IMR-90 (cell line): ENCODE results near the gene DRAP1. TPM values are rescaled to one million over a fixed set of nuclear protein-coding genes. Genes with fewer than 3 reads are reported as not detected.

ENCODE experiments used
- ATAC-seq: fragments of 200-7000 bp; cut with Tn5 transposase; 2 replicates; pipeline ENCODE4 v1.9.1; 2020; ENCODE audit warnings: low read depth, mild to moderate bottlenecking, moderate library complexity
- BruUV-seq: library from RNA; stranded (reverse); fragments of 400-500 nt; replicated peaks from 2 replicates; lab custom pipeline; 2021; lab: Mats Ljungman, UMichigan
- CTCF ChIA-PET: fragments of 300-600 bp; formaldehyde crosslinking; extraction: SDS; loops from one replicate; lab custom pipeline; 2021; ENCODE audit warnings: antibody characterized with exemption; lab: Yijun Ruan, JAX
- POLR2A ChIA-PET: fragments of 300-600 bp; sonication (Branson Sonifier 250); formaldehyde crosslinking; loops from one replicate; lab custom pipeline; 2022; ENCODE audit warnings: antibody characterized with exemption; ENCODE audit not compliant: unreplicated experiment; lab: Charles Lee
- DNase-seq: peaks from one replicate; pipeline ENCODE4 v3.0.0; 2013
- H2AFZ ChIP-seq: replicated peaks from 2 replicates; pipeline ENCODE3; 2013; ENCODE audit warnings: low read length, mild to moderate bottlenecking; ENCODE audit not compliant: poor library complexity
- H2AK5ac ChIP-seq: 2 replicates; pipeline ENCODE4 v1.6.1; 2013; ENCODE audit warnings: low read depth, low read length, inconsistent platforms
- H2AK9ac ChIP-seq: replicated peaks from 2 replicates; pipeline ENCODE3; 2013; ENCODE audit warnings: mild to moderate bottlenecking, low read depth, low read length, moderate library complexity; ENCODE audit not compliant: poor library complexity
- H2BK120ac ChIP-seq: 2 replicates; pipeline ENCODE4 v1.6.1; 2013; ENCODE audit warnings: low read depth, low read length, inconsistent platforms
- H2BK15ac ChIP-seq: 3 replicates; pipeline ENCODE4 v1.6.1; 2013; ENCODE audit warnings: low read depth, low read length, inconsistent platforms
- H2BK20ac ChIP-seq: 2 replicates; pipeline ENCODE4 v1.6.1; 2013; ENCODE audit warnings: low read depth, mild to moderate bottlenecking, inconsistent platforms, low read length, moderate library complexity
- H2BK5ac ChIP-seq: 2 replicates; pipeline ENCODE4 v1.6.1; 2013; ENCODE audit warnings: mild to moderate bottlenecking, low read depth, low read length, inconsistent platforms; ENCODE audit not compliant: poor library complexity, severe bottlenecking
- H3K14ac ChIP-seq: replicated peaks from 2 replicates; pipeline ENCODE4 v1.6.1; 2013; ENCODE audit warnings: low read depth, low read length, inconsistent platforms
- H3K18ac ChIP-seq: 2 replicates; pipeline ENCODE4 v1.6.1; 2013; ENCODE audit warnings: low read depth, low read length, control low read depth
- H3K23ac ChIP-seq: 2 replicates; pipeline ENCODE4 v1.6.1; 2013; ENCODE audit warnings: low read depth, low read length, inconsistent platforms
- H3K27ac ChIP-seq: 2 replicates; pipeline ENCODE4 v1.5.1; 2013; ENCODE audit warnings: mild to moderate bottlenecking, control low read depth, low read length; ENCODE audit not compliant: insufficient read depth
- H3K27me3 ChIP-seq: 2 replicates; pipeline ENCODE4 v1.6.1; 2013; ENCODE audit warnings: low read length; ENCODE audit not compliant: control insufficient read depth, insufficient read depth
- H3K36me3 ChIP-seq: 2 replicates; pipeline ENCODE4 v1.6.1; 2013; ENCODE audit warnings: low read length, mixed read lengths; ENCODE audit not compliant: control insufficient read depth, insufficient read depth
- H3K4ac ChIP-seq: 2 replicates; pipeline ENCODE4 v1.6.1; 2013; ENCODE audit warnings: low read depth, low read length, inconsistent platforms
- H3K4me1 ChIP-seq: 2 replicates; pipeline ENCODE4 v1.6.1; 2013; ENCODE audit warnings: low read length, mixed read lengths; ENCODE audit not compliant: control insufficient read depth, insufficient read depth
- H3K4me2 ChIP-seq: 2 replicates; pipeline ENCODE4 v1.6.1; 2013; ENCODE audit warnings: low read depth, mild to moderate bottlenecking, control low read depth, low read length, moderate library complexity
- H3K4me3 ChIP-seq: 2 replicates; pipeline ENCODE4 v1.5.1; 2013; ENCODE audit warnings: low read depth, mild to moderate bottlenecking, control low read depth, low read length, moderate library complexity; ENCODE audit not compliant: insufficient read depth
- H3K56ac ChIP-seq: 2 replicates; pipeline ENCODE4 v1.6.1; 2013; ENCODE audit warnings: low read length, inconsistent platforms; ENCODE audit not compliant: insufficient read depth; ENCODE audit errors: extremely low read depth
- H3K79me1 ChIP-seq, 2 experiments: 2 replicates each; pipeline ENCODE4 v1.6.1; 2013; ENCODE audit warnings: low read length in 2 of 2, inconsistent platforms in 1 of 2, low read depth in 1 of 2
- H3K9ac ChIP-seq: 2 replicates; pipeline ENCODE4 v1.6.1; 2013; ENCODE audit warnings: low read depth, low read length, control low read depth
- H3K9me1 ChIP-seq: 2 replicates; pipeline ENCODE4 v1.6.1; 2013; ENCODE audit warnings: low read length, inconsistent platforms; ENCODE audit not compliant: insufficient read depth
- H3K9me3 ChIP-seq: 2 replicates; pipeline ENCODE4 v1.6.1; 2013; ENCODE audit warnings: low read length; ENCODE audit not compliant: control insufficient read depth, insufficient read depth
- H4K20me1 ChIP-seq: 2 replicates; pipeline ENCODE4 v1.6.1; 2013; ENCODE audit warnings: low read length, inconsistent platforms; ENCODE audit not compliant: insufficient read depth
- H4K5ac ChIP-seq: 2 replicates; pipeline ENCODE4 v1.6.1; 2013; ENCODE audit warnings: mild to moderate bottlenecking, low read depth, low read length, control low read depth
- H4K8ac ChIP-seq, 2 experiments: 2 replicates each; pipeline ENCODE4 v1.6.1; 2013; ENCODE audit warnings: low read depth in 2 of 2, low read length in 2 of 2, control low read depth in 1 of 2, inconsistent platforms in 1 of 2
- H4K91ac ChIP-seq: 2 replicates; pipeline ENCODE4 v1.6.1; 2013; ENCODE audit warnings: low read depth, low read length, inconsistent platforms; ENCODE audit not compliant: insufficient read depth
- BHLHE40 ChIP-seq: fragments of 150-350 bp; IDR thresholded peaks from 2 replicates; pipeline ENCODE4 v1.6.1; 2016; ENCODE audit warnings: mild to moderate bottlenecking, low read depth, low read length
- CEBPB ChIP-seq: IDR thresholded peaks from 2 replicates; pipeline ENCODE4 v1.6.1; 2012; ENCODE audit warnings: low read depth, low read length, improper control_type of control experiment
- CHD1 ChIP-seq: IDR thresholded peaks from 2 replicates; pipeline ENCODE4 v1.6.1; 2012; ENCODE audit warnings: low read depth, low read length, improper control_type of control experiment
- FOS ChIP-seq: fragments of 150-350 bp; IDR thresholded peaks from 2 replicates; pipeline ENCODE4 v1.6.1; 2016; ENCODE audit warnings: low read depth, low read length
- MAFK ChIP-seq: IDR thresholded peaks from 2 replicates; pipeline ENCODE4 v1.6.1; 2012; ENCODE audit warnings: low read depth, low read length, improper control_type of control experiment
- MAZ ChIP-seq: IDR thresholded peaks from 2 replicates; pipeline ENCODE4 v1.6.1; 2012; ENCODE audit warnings: low read depth, mild to moderate bottlenecking, low read length, improper control_type of control experiment, moderate library complexity, borderline replicate concordance
- MXI1 ChIP-seq: IDR thresholded peaks from 2 replicates; pipeline ENCODE4 v1.6.1; 2012; ENCODE audit warnings: low read depth, mild to moderate bottlenecking, low read length, moderate library complexity, borderline replicate concordance
- NFE2L2 ChIP-seq: fragments of 150-350 bp; IDR thresholded peaks from 2 replicates; pipeline ENCODE4 v1.6.1; 2016; ENCODE audit warnings: low read depth, mild to moderate bottlenecking, low read length
- POLR2A ChIP-seq: IDR thresholded peaks from 2 replicates; pipeline ENCODE4 v1.6.1; 2012; ENCODE audit warnings: mild to moderate bottlenecking, low read depth, low read length
- RAD21 ChIP-seq: IDR thresholded peaks from 2 replicates; pipeline ENCODE4 v1.6.1; 2012; ENCODE audit warnings: low read length, improper control_type of control experiment
- RCOR1 ChIP-seq: IDR thresholded peaks from 2 replicates; pipeline ENCODE4 v1.6.1; 2012; ENCODE audit warnings: mild to moderate bottlenecking, low read length, improper control_type of control experiment; ENCODE audit not compliant: insufficient replicate concordance
- RFX5 ChIP-seq: IDR thresholded peaks from 2 replicates; pipeline ENCODE4 v1.8.0; 2012; ENCODE audit warnings: low read depth, mild to moderate bottlenecking, low read length, moderate library complexity
- SMC3 ChIP-seq: fragments of 150-350 bp; IDR thresholded peaks from 2 replicates; pipeline ENCODE4 v1.6.1; 2016; ENCODE audit warnings: low read depth, mild to moderate bottlenecking, antibody characterized with exemption, low read length, moderate library complexity
- WGBS, 2 experiments: methylation state at CpG; one replicate each; pipeline versions ENCODE4 v1.1.5 to v1.1.7; 2013; ENCODE audit warnings: missing lambda C conversion rate in 2 of 2; ENCODE audit not compliant: insufficient read length in 1 of 2; ENCODE audit errors: extremely low coverage in 2 of 2; 5-methylcytosine and 5-hydroxymethylcytosine counted together
- dilution Hi-C: fragments of 300-500 bp; cut with HindIII; formaldehyde crosslinking; loops from one replicate; pipeline ENCODE4 v1.14.3; 2018; ENCODE audit warnings: low sequenced_read_pairs; ENCODE audit not compliant: unreplicated experiment
- in situ Hi-C: fragments of 300-500 bp; cut with MboI; formaldehyde crosslinking; loops from 3 replicates; pipeline ENCODE4 v1.14.3; 2019; ENCODE audit warnings: low sequenced_read_pairs, inconsistent platforms, mixed read lengths
- intact Hi-C: fragments of 100-400 bp; cut with micrococcal nuclease; formaldehyde crosslinking; loops from 2 replicates; pipeline ENCODE4 v1.10.0; 2022
- polyA plus RNA-seq, 3 experiments: library from polyadenylated mRNA; depleted of rRNA; stranded (reverse); fragments of >200 nt; gene quantifications; 2 replicates each; pipeline ENCODE4 v1.2.3, GENCODE V29; 2012; ENCODE audit warnings: low replicate concordance in 1 of 3
- total RNA-seq: library from RNA; depleted of rRNA; stranded (reverse); fragments of >200 nt; gene quantifications from 2 replicates; pipeline ENCODE4 v1.2.3, GENCODE V29; 2012
- TF ChIP-seq, protein P1 (sequence below): fragments of 150-350 bp; IDR thresholded peaks from 2 replicates; pipeline ENCODE4 v1.6.1; 2016; ENCODE audit warnings: low read depth, mild to moderate bottlenecking, low read length, moderate library complexity, borderline replicate concordance
- TF ChIP-seq, protein P2 (sequence below): conservative IDR thresholded peaks from 2 replicates; pipeline ENCODE4 v1.5.1; 2012; ENCODE audit warnings: mild to moderate bottlenecking, low read depth, low read length, improper control_type of control experiment
- TF ChIP-seq, protein P3 (sequence below): fragments of 150-350 bp; IDR thresholded peaks from 2 replicates; pipeline ENCODE4 v1.6.1; 2017; ENCODE audit warnings: mild to moderate bottlenecking, antibody characterized with exemption, low read length, low read depth

The DRAP1 gene
- total and polyA plus RNA-seq, 2 of the 4 experiments (the other 2 are of a cell fraction): 237 to 344 TPM

DNA sequence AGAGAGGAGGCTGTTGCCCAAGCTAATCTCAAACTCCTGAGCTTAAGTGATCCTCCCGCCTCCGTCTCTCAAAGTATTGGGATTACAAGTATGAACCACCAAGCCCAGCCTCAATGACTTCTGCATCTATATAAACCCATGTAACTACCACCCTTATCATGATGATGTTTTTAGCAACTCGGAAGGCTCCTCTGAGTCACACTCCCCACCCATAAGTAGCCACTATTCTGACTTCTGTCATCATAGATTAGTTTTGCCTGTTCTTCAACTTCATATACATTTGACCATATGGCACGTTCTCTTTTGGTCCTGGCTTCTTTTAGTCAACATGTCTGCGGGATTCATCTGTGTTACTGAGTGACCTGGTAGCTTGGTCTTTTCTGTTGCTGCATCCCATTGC is 12.6 kb upstream of the DRAP1 start:
- H4K20me1 ChIP-seq: no peaks in the 10 kb centered on the region
- dilution Hi-C loops (no loop called here), in situ Hi-C loops (no loop called here), intact Hi-C loops (no loop called here)
- H3K27me3 ChIP-seq: no peaks in the 10 kb centered on the region
- no peak overlapping the region for H2AFZ ChIP-seq
- H3K4me2 ChIP-seq: no peak overlapping the region
- TF ChIP-seq CHD1 (no peak), MXI1 (no peak), POLR2A (no peak), SMC3 (no peak), MAZ (no peak), RCOR1 (no peak), MAFK (no peak), BHLHE40 (no peak), CEBPB (no peak), RFX5 (no peak), NFE2L2 (no peak), FOS (no peak), RAD21 (no peak)
- TF ChIP-seq, protein P1, sequence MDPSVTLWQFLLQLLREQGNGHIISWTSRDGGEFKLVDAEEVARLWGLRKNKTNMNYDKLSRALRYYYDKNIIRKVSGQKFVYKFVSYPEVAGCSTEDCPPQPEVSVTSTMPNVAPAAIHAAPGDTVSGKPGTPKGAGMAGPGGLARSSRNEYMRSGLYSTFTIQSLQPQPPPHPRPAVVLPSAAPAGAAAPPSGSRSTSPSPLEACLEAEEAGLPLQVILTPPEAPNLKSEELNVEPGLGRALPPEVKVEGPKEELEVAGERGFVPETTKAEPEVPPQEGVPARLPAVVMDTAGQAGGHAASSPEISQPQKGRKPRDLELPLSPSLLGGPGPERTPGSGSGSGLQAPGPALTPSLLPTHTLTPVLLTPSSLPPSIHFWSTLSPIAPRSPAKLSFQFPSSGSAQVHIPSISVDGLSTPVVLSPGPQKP: no peak
- TF ChIP-seq, protein P2, sequence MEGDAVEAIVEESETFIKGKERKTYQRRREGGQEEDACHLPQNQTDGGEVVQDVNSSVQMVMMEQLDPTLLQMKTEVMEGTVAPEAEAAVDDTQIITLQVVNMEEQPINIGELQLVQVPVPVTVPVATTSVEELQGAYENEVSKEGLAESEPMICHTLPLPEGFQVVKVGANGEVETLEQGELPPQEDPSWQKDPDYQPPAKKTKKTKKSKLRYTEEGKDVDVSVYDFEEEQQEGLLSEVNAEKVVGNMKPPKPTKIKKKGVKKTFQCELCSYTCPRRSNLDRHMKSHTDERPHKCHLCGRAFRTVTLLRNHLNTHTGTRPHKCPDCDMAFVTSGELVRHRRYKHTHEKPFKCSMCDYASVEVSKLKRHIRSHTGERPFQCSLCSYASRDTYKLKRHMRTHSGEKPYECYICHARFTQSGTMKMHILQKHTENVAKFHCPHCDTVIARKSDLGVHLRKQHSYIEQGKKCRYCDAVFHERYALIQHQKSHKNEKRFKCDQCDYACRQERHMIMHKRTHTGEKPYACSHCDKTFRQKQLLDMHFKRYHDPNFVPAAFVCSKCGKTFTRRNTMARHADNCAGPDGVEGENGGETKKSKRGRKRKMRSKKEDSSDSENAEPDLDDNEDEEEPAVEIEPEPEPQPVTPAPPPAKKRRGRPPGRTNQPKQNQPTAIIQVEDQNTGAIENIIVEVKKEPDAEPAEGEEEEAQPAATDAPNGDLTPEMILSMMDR: no peak
- TF ChIP-seq, protein P3, sequence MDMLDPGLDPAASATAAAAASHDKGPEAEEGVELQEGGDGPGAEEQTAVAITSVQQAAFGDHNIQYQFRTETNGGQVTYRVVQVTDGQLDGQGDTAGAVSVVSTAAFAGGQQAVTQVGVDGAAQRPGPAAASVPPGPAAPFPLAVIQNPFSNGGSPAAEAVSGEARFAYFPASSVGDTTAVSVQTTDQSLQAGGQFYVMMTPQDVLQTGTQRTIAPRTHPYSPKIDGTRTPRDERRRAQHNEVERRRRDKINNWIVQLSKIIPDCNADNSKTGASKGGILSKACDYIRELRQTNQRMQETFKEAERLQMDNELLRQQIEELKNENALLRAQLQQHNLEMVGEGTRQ: no peak
- peak overlapping the region; percentile 48 for H3K4ac ChIP-seq
- peak overlapping the region; percentile 67 for H4K91ac ChIP-seq
- H3K56ac ChIP-seq: no peak overlapping the region
- no peaks in the 10 kb centered on the region for H3K36me3 ChIP-seq
- no peak overlapping the region for H3K18ac ChIP-seq
- no peak overlapping the region for H3K9ac ChIP-seq
- H2BK120ac ChIP-seq: peak overlapping the region; percentile 83
- no peak for ATAC-seq
- H3K27ac ChIP-seq: no peak overlapping the region
- H2AK5ac ChIP-seq: peak overlapping the region; percentile 69
- peaks cover 32 to 72% of the 10 kb centered on the region in 2 experiments; a peak in 3 of 4 replicates for H3K79me1 ChIP-seq
- H3K4me1 ChIP-seq: peaks cover 24% of the 10 kb centered on the region
- peak overlapping the region; percentile 47 for H2AK9ac ChIP-seq
- peaks cover 21% of the 10 kb centered on the region for H3K9me1 ChIP-seq
- peak overlapping the region; percentile 81 for H2BK20ac ChIP-seq
- DNase-seq: no peak
- peak overlapping the region; percentile 70 for H2BK15ac ChIP-seq
- POLR2A ChIA-PET: interaction anchor here (1.0 kb wide), 1 partner anchor 11 kb away, joined by 3 read pairs; no protein-coding TSS in a partner anchor
- no peak overlapping the region for H2BK5ac ChIP-seq
- H3K23ac ChIP-seq: peak overlapping the region; percentile 70; the same call in 1 of the 2 replicates
- BruUV-seq: no TSS peak
- H4K5ac ChIP-seq: no peak overlapping the region; the same call in 1 of the 2 replicates
- H3K4me3 ChIP-seq: no peak overlapping the region
- no CpG with 5 or more reads among the region's 5 CpGs for WGBS, 2 experiments
- H3K9me3 ChIP-seq: no peaks in the 10 kb centered on the region
- peak overlapping the region; percentile 76 for H3K14ac ChIP-seq
- H4K8ac ChIP-seq: peak overlapping the region in 1 of 2 experiments; percentile 9; a peak in 2 of 4 replicates
- CTCF ChIA-PET: interaction anchor here (0.5 kb wide), 1 partner anchor 18 kb away, joined by 3 read pairs; the partner anchor contains the start of gene FIBP
